HPDE6-E6E7 (cell line): ENCODE results near the gene PRDM9.
"Not testable (repeated sequence)": the region's sequence is repeated elsewhere in the genome, so short reads cannot be mapped to it uniquely, and the experiment has no call there.

Source experiments
- DNase-seq: peaks from one replicate; pipeline ENCODE4 v3.0.0; 2011; ENCODE audit warnings: missing footprints; ENCODE audit errors: extremely low spot score

The PRDM9 gene

DNA sequence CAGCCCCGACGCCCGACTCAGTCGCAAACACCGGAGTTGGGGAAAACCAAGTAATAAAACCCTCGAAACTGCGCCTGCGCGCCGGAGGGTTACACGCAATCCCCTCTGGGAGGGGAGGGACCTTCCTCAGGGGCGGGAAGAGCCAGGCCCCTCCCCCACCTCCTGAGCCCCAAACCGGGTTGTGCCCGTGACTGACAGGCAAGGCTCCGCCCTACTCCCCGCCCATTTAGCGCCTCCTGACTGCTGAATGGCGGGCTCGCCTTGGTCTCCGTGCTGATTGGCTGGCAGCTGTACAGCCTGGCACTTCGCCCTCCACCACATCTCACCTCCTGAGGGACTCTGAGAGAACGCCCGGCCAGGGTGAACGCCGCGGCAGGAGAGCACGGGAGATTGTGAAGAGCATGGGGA is at the start of gene PRDM9:
PRDM9 (plus strand) TSS at position 332 of the 408 bp plus-strand sequence. CDS start 1,425 bp downstream, outside the sequence.
- peak; percentile 62 for DNase-seq

DNA sequence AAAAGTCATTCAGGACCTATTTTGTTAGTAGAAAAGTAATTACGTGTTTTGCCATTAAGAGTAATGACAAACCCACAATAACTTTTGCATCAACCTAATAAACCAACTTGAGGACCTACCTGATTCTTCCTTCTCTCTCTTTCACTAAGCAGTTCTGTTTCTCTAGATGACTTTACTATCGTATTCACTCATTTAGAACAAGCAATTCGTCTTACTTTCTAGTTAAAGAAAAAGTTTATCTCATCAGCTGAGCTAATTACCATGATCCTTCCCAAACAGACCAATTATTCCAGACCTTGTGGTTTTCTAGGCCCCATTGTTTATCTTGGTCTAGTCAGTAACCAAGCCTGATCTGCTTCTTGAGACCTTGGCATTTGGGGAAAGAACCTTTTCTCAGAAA is 49.6 kb upstream of the PRDM9 start:
- DNase-seq: no peak

DNA sequence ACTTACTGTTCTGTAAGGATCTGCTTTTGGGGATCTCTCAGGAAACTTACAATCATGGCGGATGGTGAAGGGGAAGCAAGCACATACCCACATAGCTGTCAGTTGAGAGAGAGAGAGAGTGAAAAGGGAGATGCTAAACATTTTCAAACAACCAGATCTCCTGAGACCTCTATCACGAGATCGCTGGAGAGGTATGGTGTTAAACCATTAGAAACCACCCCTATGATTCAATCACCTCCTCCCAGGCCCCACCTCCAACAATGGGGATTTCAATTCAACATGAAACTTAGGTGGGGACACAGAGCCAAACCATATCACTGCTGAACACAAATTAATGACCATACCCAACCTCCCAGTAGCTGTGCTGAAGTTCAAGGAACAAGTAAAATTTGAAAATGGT is 48.2 kb upstream of the PRDM9 start:
- DNase-seq: no peak

- no peak for DNase-seq
Observed at GRCh38 chr5:23461576-23461975, 45.8 kb upstream of the PRDM9 start.

GRCh38 chr5:23466401-23466912 is 41.0 kb upstream of the PRDM9 start:
- DNase-seq: peak; percentile 58

GRCh38 chr5:23468658-23469057 is 38.8 kb upstream of the PRDM9 start:
- DNase-seq: no peak

DNA sequence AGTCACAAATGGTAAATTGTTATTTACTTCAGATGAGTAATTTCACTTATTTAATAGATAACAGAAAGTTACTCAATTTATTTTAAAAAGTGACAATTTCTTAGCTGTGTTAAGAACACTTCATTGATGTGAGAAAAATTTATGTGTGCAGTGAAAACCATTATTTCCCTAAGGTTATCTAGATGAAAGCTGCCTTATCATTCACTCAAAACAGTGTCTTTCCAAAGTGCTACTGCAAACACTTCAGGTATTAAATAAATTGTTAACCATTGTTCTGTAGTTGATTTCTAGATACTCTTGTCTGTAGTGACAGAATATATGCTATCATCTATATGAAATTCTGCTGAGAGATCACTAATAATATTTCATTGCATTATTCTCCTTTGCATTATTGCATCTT is 33.5 kb upstream of the PRDM9 start:
- no peak for DNase-seq

- DNase-seq: no peak
Observed at GRCh38 chr5:23474315-23474714, 33.1 kb upstream of the PRDM9 start.

DNA sequence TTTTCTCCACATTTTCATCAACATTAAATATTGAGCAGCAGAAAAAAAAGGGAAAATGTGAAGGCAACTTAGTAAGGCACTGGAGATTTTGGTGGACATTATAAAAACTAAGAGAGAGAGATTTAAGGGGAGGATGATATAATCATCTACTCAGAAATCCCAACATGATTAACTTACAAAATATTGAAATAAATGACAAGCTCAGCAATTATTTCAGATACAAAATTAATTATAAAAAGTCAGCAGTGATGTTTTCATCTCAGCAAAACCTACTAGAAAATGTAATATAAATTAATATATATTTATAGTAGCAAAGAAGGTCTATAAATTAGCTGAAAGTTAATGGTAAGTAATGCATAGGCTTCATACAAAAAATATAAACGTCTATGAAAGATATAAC is 30.8 kb upstream of the PRDM9 start:
- no peak for DNase-seq

DNA sequence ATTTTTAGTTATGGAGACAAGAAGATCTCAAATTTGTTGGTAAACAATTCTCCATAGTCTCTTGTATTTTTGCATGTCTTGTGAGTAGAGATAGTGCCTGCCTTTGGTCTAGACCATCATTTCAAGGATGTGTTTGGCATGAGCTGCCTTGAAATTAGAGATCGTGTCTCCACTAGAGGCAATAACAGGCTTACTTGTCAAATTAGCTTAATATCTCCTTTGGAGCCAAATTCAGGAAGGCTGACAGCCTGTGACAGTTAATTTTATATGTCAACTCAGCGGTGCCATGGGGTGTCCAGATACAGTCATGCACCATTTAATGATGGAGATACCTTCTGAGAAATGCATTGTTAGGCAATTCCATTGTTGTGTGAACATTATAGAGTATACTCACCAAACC is 24.8 kb upstream of the PRDM9 start:
- DNase-seq: no peak

DNA sequence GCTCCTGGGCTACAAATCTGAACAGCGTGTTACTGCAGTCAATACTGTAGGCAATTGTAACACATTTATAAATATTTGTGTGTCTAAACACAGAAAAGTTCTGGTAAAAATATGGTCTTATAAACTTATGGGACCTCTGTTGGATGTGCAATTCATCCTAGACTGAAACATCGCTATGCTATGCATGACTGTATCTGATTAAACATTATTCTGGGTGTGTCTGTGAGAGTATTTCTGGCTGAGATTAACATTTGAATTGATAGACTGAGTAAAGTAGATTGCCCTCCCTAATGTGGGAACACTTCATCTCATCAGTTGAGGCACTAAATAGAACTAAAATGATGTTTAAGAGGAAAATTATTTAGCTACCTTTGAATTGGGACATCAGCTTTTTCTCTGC is 24.3 kb upstream of the PRDM9 start:
- no peak for DNase-seq

- DNase-seq: no peak
Observed at GRCh38 chr5:23484096-23484495, 23.3 kb upstream of the PRDM9 start.

DNA sequence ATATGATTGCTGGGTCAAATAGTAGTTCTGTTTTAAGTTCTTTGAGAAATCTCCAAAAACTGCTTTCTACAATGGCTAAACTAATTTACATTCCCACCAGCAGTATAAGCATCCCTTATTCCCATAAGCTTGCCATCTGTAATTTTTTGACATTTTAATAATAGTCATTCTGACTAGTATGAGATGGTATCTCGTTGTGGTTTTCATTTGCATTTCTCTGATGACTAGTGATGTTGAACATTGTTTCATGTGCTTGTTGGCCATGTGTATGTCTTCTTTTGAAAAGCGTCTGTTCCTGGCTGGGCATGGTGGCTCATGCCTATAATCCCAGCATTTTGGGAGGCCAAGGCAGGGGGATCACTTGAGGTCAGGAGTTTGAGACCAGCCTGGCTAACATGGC is 21.2 kb upstream of the PRDM9 start:
- DNase-seq: not testable (repeated sequence)

DNA sequence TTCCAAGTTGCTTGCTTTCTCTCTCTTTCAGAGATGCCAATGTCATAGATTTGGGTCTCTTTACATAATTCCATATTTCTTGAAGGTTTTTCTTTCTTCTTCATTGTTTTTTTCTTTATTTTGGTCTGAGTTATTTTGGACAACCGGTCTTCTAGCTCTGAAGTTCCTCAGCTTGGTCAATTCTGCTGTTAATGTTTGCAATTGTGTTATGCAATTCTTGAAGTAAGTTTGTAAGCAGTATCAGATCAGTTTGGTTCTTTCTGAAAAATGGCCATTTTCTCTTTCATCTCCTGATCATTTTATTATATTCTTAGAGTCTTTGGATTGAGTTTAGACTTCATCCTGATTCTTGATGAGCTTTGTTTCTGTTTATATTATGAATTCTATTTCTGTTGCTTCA is 16.4 kb upstream of the PRDM9 start:
- no peak for DNase-seq

DNA sequence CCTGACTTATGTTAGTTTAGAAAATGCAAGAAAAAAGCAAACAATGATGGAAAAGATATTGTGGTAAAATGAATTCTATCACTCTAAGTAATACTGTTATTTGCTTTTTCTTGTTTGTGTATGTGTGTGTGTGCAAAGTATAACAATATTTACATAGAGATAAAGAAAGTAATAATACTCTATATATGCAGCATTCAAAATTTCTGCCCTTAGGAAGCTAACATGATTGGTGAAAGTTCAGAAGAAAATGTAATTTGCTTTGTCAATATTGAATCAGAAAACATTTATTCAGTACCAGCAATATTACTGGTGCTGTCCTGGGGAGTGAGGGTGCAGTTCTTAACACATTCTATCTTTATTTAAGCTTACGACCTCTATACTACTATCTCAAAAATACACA is 12.9 kb upstream of the PRDM9 start:
- DNase-seq: no peak

- no peak for DNase-seq
Observed at GRCh38 chr5:23496576-23496975, 10.8 kb upstream of the PRDM9 start.

DNA sequence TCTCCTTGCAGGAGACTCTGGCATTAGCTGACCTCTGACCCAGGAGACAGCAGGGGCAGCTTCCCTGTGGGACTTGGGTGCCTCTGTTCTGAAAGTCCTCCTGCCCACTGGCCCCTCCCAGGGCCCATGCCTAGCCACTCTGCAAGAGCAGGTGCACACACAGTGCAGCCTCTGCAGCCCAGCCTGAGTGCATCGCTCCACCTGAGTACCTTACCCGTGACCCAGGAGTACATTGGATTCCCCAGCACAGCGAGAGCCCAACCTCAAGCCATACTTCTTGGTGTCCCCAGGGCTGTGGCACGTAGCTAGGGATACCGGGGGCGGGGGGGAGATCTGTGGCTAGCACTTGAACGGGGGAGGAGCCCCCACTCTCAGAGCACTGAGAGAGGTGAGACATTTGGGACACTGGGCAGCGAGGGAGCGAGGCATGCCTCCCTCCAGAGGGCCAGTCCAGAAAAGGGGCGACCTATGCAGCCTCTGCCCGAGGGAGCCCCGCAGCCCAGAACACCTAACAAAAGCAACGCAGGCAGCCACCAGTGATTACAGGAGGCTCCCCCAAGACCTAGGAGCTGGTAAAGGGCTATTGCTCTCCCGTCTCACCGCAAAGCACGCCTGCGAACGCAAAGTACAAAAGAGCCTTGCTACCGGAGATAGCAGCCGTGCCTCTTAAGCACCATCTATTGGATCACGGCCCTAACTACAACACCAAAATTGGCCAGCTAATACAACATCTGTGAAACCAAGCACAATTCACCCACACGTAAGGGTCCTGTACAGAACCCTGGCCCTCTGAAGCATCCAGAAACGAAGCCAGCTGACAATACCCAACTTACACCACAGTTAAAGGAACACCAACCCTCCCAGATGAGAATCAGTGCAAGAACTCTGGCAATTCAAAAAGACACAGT is 826 bp upstream of the PRDM9 start:
- peak; percentile 35 for DNase-seq

GRCh38 chr5:23510434-23510833 is 3.0 kb downstream of the PRDM9 start:
- not testable (repeated sequence) for DNase-seq

- no peak for DNase-seq
Observed at GRCh38 chr5:23522553-23522952, 15.1 kb downstream of the PRDM9 start.

DNA sequence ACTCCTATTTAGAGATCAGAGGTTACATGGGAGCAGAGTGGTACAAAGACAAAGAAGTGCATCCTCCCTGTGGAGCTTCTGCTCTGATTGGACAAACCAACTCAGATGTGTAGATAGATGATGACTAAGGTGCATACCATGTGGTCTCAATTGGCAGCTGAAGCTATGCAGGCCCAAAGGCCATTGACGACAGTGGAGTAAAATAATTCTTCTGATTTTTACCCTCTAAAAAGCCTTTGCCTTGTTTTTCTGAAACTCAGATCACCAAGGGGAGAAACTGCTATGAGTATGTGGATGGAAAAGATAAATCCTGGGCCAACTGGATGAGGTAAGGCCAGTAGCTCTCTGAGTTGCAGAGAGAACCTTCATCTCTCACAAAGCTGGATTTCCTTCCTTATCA is 15.6 kb downstream of the PRDM9 start:
- DNase-seq: no peak

- DNase-seq: no peak
Observed at GRCh38 chr5:23523998-23524397, 16.6 kb downstream of the PRDM9 start.

GRCh38 chr5:23525751-23526150 is 18.3 kb downstream of the PRDM9 start:
- DNase-seq: no peak

GRCh38 chr5:23526616-23527015 is 19.2 kb downstream of the PRDM9 start:
- DNase-seq: not testable (repeated sequence)
